ENCODE measurements around the gene C7orf25. TPM values are rescaled to one million over a fixed set of nuclear protein-coding genes. Genes with fewer than 3 reads are reported as not detected.

The C7orf25 gene
- total RNA-seq, 4 donors from 2014 or later = 8.3 to 15.1 (median 11.3) TPM

GRCh38 chr7:42945821-42946626 is 34.2 kb upstream of the C7orf25 start:
- H3K4me1 ChIP-seq = no peaks in the 10 kb centered on the region
- no peaks in the 10 kb centered on the region for H3K9me3 ChIP-seq
- no peak for DNase-seq

GRCh38 chr7:42940985-42941847 is 29.3 kb upstream of the C7orf25 start:
- H3K27ac ChIP-seq = no peak overlapping the region
- H3K9me3 ChIP-seq = no peaks in the 10 kb centered on the region
- TF ChIP-seq CTCF (IDR thresholded peaks at IDR 0.05) (peak; percentile 51 to 89 (median 81)), POLR2A (IDR thresholded peaks at IDR 0.05) (no peak)
- no peaks in the 10 kb centered on the region for H3K27me3 ChIP-seq
- H3K36me3 ChIP-seq = peaks cover 0 to 30% (median 0%) of the 10 kb centered on the region in 3 donors
- peak; percentile 71 to 92 (median 76) for DNase-seq
- no peak overlapping the region for H3K4me3 ChIP-seq
- H3K4me1 ChIP-seq = no peaks in the 10 kb centered on the region

More at GRCh38 chr7:42945821-42946626, 34.2 kb upstream of the C7orf25 start:
- Histone ChIP-seq H3K27ac (no peak overlapping the region), H3K36me3 (no peaks in the 10 kb centered on the region), H3K4me3 (no peak overlapping the region), H3K27me3 (no peaks in the 10 kb centered on the region)
- TF ChIP-seq CTCF (IDR thresholded peaks at IDR 0.05) (no peak), POLR2A (IDR thresholded peaks at IDR 0.05) (no peak)

GRCh38 chr7:42939457-42940240 is 27.8 kb upstream of the C7orf25 start:
- TF ChIP-seq POLR2A (IDR thresholded peaks at IDR 0.05) (no peak), CTCF (IDR thresholded peaks at IDR 0.05) (no peak)
- no peak for DNase-seq
- no peaks in the 10 kb centered on the region for H3K4me1 ChIP-seq
- no peaks in the 10 kb centered on the region for H3K9me3 ChIP-seq
- H3K36me3 ChIP-seq = peaks cover 0 to 45% (median 0%) of the 10 kb centered on the region in 3 donors
- no peaks in the 10 kb centered on the region for H3K27me3 ChIP-seq
- no peak overlapping the region for H3K4me3 ChIP-seq
- no peak overlapping the region for H3K27ac ChIP-seq

- H3K9me3 ChIP-seq = no peaks in the 10 kb centered on the region
- TF ChIP-seq CTCF (IDR thresholded peaks at IDR 0.05) = no peak
- no peak for TF ChIP-seq POLR2A (IDR thresholded peaks at IDR 0.05)
- H3K4me3 ChIP-seq = no peak overlapping the region
- H3K36me3 ChIP-seq = peaks cover 0 to 45% (median 0%) of the 10 kb centered on the region in 3 donors
- no peaks in the 10 kb centered on the region for H3K27me3 ChIP-seq
- DNase-seq = no peak
- H3K27ac ChIP-seq = no peak overlapping the region
- peaks cover 0 to 18% (median 0%) of the 10 kb centered on the region in 4 donors for H3K4me1 ChIP-seq
These were observed 24.0 kb upstream of the C7orf25 start for GRCh38 chr7:42935861-42936260.

- Histone ChIP-seq H3K4me3 (no peak overlapping the region), H3K9me3 (no peaks in the 10 kb centered on the region)
These were observed 22.4 kb upstream of the C7orf25 start for GRCh38 chr7:42934291-42934690.

More at GRCh38 chr7:42934291-42934690, 22.4 kb upstream of the C7orf25 start:
- TF ChIP-seq CTCF (IDR thresholded peaks at IDR 0.05) (no peak), POLR2A (IDR thresholded peaks at IDR 0.05) (no peak)
- peaks cover 0 to 34% (median 3%) of the 10 kb centered on the region in 4 donors for H3K4me1 ChIP-seq
- peaks cover 0 to 36% (median 0%) of the 10 kb centered on the region in 3 donors for H3K36me3 ChIP-seq
- no peaks in the 10 kb centered on the region for H3K27me3 ChIP-seq
- no peak for DNase-seq
- H3K27ac ChIP-seq = no peak overlapping the region
